ENCODE measurements around the gene MORN5. TPM values are rescaled to one million over a fixed set of nuclear protein-coding genes. Genes with fewer than 3 reads are reported as not detected.

The MORN5 gene
- total and polyA plus RNA-seq, 2 donors (not counting 1 experiment from before 2014, with no cell fraction given), result not detected

- Histone ChIP-seq H3K27me3 (replicated peaks in 1 of 4; ENCODE audit: control extremely low read depth in 1 of 4, control insufficient read depth in 3 of 4, insufficient read depth in 4 of 4, low read length in 3 of 4) (no peaks in the 10 kb centered on the region), H3K4me3 (ENCODE audit: control extremely low read depth in 1 of 5, extremely low read depth in 1 of 5, insufficient read depth in 1 of 5, low read depth in 2 of 5, low read length in 4 of 5) (no peak overlapping the region), H3K36me3 (replicated peaks in 1 of 2; ENCODE audit: control extremely low read depth in 1 of 2, control insufficient read depth in 1 of 2, extremely low read depth in 1 of 2, insufficient read depth in 2 of 2, low read length in 1 of 2) (peaks cover 0 to 8% of the 10 kb centered on the region in 2 experiments), H4K20me1 (ENCODE audit: control insufficient read depth, insufficient read depth, low read length, poor library complexity, severe bottlenecking) (no peaks in the 10 kb centered on the region), H2AFZ (ENCODE audit: insufficient read depth, low read depth, low read length, poor library complexity, severe bottlenecking) (no peak overlapping the region), H3K27ac (ENCODE audit: low read length in 2 of 2) (no peak overlapping the region), H3K4me2 (replicated peaks; ENCODE audit: low read depth, low read length, poor library complexity, severe bottlenecking) (no peak overlapping the region), H3K9me3 (ENCODE audit: control extremely low read depth in 1 of 3, control insufficient read depth in 2 of 3, insufficient read depth in 1 of 3, low read length in 2 of 3) (no peaks in the 10 kb centered on the region), H3K4me1 (ENCODE audit: control insufficient read depth in 2 of 2, insufficient read depth in 2 of 2, low read length in 2 of 2) (no peaks in the 10 kb centered on the region), H3K9ac (ENCODE audit: low read length) (no peak overlapping the region), H3K79me2 (ENCODE audit: control insufficient read depth, insufficient read depth, low read length) (no peaks in the 10 kb centered on the region)
- DNase-seq (no peak), ATAC-seq (ENCODE audit: low read depth) (no peak)
- H3K27me3 Mint-ChIP-seq, result no peaks in the 10 kb centered on the region
- no peak overlapping the region for H3K4me3 Mint-ChIP-seq
- no peaks in the 10 kb centered on the region for H3K9me3 Mint-ChIP-seq (ENCODE audit: insufficient read depth)
- no peaks in the 10 kb centered on the region for H3K4me1 Mint-ChIP-seq
- CTCF ChIA-PET, result interaction anchor here (1.0 to 1.1 kb wide), 2 partner anchors 39 to 214 kb away, joined by 3 to 4 read pairs; no protein-coding TSS in a partner anchor
- H3K27ac Mint-ChIP-seq, result no peak overlapping the region
- TF ChIP-seq EZH2 (IDR thresholded peaks at IDR 0.05; ENCODE audit: borderline replicate concordance, insufficient read depth, low read depth, low read length, poor library complexity, severe bottlenecking), result no peak
- TF ChIP-seq, protein P1, sequence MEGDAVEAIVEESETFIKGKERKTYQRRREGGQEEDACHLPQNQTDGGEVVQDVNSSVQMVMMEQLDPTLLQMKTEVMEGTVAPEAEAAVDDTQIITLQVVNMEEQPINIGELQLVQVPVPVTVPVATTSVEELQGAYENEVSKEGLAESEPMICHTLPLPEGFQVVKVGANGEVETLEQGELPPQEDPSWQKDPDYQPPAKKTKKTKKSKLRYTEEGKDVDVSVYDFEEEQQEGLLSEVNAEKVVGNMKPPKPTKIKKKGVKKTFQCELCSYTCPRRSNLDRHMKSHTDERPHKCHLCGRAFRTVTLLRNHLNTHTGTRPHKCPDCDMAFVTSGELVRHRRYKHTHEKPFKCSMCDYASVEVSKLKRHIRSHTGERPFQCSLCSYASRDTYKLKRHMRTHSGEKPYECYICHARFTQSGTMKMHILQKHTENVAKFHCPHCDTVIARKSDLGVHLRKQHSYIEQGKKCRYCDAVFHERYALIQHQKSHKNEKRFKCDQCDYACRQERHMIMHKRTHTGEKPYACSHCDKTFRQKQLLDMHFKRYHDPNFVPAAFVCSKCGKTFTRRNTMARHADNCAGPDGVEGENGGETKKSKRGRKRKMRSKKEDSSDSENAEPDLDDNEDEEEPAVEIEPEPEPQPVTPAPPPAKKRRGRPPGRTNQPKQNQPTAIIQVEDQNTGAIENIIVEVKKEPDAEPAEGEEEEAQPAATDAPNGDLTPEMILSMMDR (IDR thresholded peaks at IDR 0.05), result no peak
- POLR2A ChIA-PET, result no interaction called here
- intact Hi-C loops (cut with micrococcal nuclease), result no loop called here
- WGBS (ENCODE audit: insufficient coverage), result 96% methylated on average over 6 of the region's 10 CpGs
Measured at GRCh38 chr9:122138560-122139268, 21.0 kb upstream of the MORN5 start.

DNA sequence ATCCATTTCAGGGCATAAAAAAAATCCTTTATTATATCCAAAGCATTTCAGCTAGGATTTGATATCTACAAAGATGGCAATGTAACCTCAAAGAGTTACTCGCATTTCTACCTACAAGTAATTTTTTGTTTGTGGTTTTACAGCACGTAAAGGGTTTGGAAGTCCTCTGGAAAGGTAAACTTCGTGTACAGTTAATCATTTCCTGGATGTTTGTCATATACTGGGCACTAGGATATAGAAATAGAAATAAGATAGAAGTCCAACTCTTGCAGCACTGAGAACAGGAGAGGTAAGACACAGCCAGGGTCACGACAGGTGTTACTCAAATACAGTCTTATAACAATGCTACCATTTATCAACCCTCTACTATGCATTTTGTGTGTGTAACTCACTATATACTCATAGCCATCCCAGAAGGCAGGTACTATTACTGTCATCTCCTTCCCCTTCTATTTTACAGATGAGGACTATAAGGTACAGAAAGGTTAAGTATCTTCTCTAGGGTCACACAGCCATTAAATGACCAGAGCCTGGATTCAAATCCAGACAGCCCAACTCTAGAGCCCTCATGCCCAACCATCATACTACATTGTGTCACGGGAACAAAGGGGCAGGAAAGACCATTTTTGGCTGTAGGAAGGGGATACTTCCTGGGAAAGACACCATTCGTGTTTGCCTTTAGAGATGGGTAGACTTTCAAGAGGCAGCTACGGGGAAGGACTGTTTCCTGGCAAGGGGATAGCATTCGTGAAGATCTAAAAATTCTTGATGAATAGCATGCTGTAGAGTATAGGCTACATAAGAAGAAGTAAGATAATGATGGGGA, 19.1 kb upstream of the MORN5 start:
- Mint-ChIP-seq H3K27me3 (no peaks in the 10 kb centered on the region), H3K27ac (no peak overlapping the region), H3K4me3 (no peak overlapping the region), H3K9me3 (ENCODE audit: insufficient read depth) (no peaks in the 10 kb centered on the region), H3K4me1 (no peaks in the 10 kb centered on the region)
- Histone ChIP-seq H3K36me3 (replicated peaks in 1 of 2; ENCODE audit: control extremely low read depth in 1 of 2, control insufficient read depth in 1 of 2, extremely low read depth in 1 of 2, insufficient read depth in 2 of 2, low read length in 1 of 2) (peaks cover 0 to 25% of the 10 kb centered on the region in 2 experiments), H3K9ac (ENCODE audit: low read length) (no peak overlapping the region), H3K27ac (ENCODE audit: low read length in 2 of 2) (no peak overlapping the region), H3K27me3 (replicated peaks in 1 of 4; ENCODE audit: control extremely low read depth in 1 of 4, control insufficient read depth in 3 of 4, insufficient read depth in 4 of 4, low read length in 3 of 4) (no peaks in the 10 kb centered on the region), H4K20me1 (ENCODE audit: control insufficient read depth, insufficient read depth, low read length, poor library complexity, severe bottlenecking) (no peaks in the 10 kb centered on the region), H3K4me1 (ENCODE audit: control insufficient read depth in 2 of 2, insufficient read depth in 2 of 2, low read length in 2 of 2) (no peaks in the 10 kb centered on the region), H3K4me3 (ENCODE audit: control extremely low read depth in 1 of 5, extremely low read depth in 1 of 5, insufficient read depth in 1 of 5, low read depth in 2 of 5, low read length in 4 of 5) (no peak overlapping the region), H3K79me2 (ENCODE audit: control insufficient read depth, insufficient read depth, low read length) (no peaks in the 10 kb centered on the region), H3K4me2 (replicated peaks; ENCODE audit: low read depth, low read length, poor library complexity, severe bottlenecking) (no peak overlapping the region), H3K9me3 (ENCODE audit: control extremely low read depth in 1 of 3, control insufficient read depth in 2 of 3, insufficient read depth in 1 of 3, low read length in 2 of 3) (no peaks in the 10 kb centered on the region), H2AFZ (ENCODE audit: insufficient read depth, low read depth, low read length, poor library complexity, severe bottlenecking) (no peak overlapping the region)
- ATAC-seq (ENCODE audit: low read depth), result no peak
- 98% methylated on average over 4 of the region's 8 CpGs for WGBS (ENCODE audit: insufficient coverage)
- ChIA-PET POLR2A (no interaction called here), CTCF (no interaction called here)
- TF ChIP-seq, protein P1 (IDR thresholded peaks at IDR 0.05), result no peak
- no peak for TF ChIP-seq EZH2 (IDR thresholded peaks at IDR 0.05; ENCODE audit: borderline replicate concordance, insufficient read depth, low read depth, low read length, poor library complexity, severe bottlenecking)
- no peak for DNase-seq
- intact Hi-C loops (cut with micrococcal nuclease), result no loop called here
